K562 (cell line): ENCODE data around the gene NUP50. TPM values are rescaled to one million over a fixed set of nuclear protein-coding genes. Genes with fewer than 3 reads are reported as not detected.

ENCODE experiments used
- ATAC-seq: fragments of 200-7000 bp; cut with Tn5 transposase; 3 replicates; pipeline ENCODE4 v1.9.1; 2020; ENCODE audit warnings: moderate library complexity
- BruUV-seq: library from RNA; stranded (reverse); fragments of 400-500 nt; replicated peaks from 2 replicates; lab custom pipeline; 2021; lab: Mats Ljungman, UMichigan
- CTCF ChIA-PET: fragments of 300-600 bp; formaldehyde crosslinking; extraction: SDS; loops from one replicate; lab custom pipeline; 2021; ENCODE audit warnings: low intra/inter-chr PET ratio; lab: Yijun Ruan, JAX
- POLR2A ChIA-PET: fragments of 300-600, 350-650 bp; sonication (Branson Sonifier 250); formaldehyde crosslinking; extraction: SDS; loops from one replicate; lab custom pipeline; 2021; ENCODE audit warnings: antibody characterized with exemption, inconsistent platforms; lab: Yijun Ruan, JAX
- DNase-seq, 4 experiments: peaks; one replicate each; pipeline versions ENCODE4 v3.0.0 to v3.0.0-alpha.2; 2011 to 2018; ENCODE audit warnings: low spot score in 3 of 4, mixed read lengths in 3 of 4; ENCODE audit errors: extremely low read depth in 1 of 4
- FAIRE-seq: peaks from 2 replicates; lab custom pipeline; 2011; peaks lifted over from hg19 to GRCh38; lab: Jason Lieb, UNC
- H2AFZ ChIP-seq: 2 replicates; pipeline ENCODE4 v1.6.0; 2011; ENCODE audit warnings: low read depth, low read length, control low read depth, inconsistent platforms
- H3K27ac ChIP-seq: fragments of 200-600 bp; 3 replicates; pipeline ENCODE4 v1.8.0; 2011; ENCODE audit warnings: low read depth, mild to moderate bottlenecking, control low read depth, inconsistent platforms, low read length, moderate library complexity, mixed read lengths; ENCODE audit errors: extremely low read depth
- H3K27me3 ChIP-seq, 2 experiments: fragments of 300-600 bp in 1 of 2; 2 replicates in 1 of 2; 3 replicates in 1 of 2; pipeline versions ENCODE4 v1.6.0 to v1.8.0; 2011; ENCODE audit warnings: inconsistent platforms in 2 of 2, low read length in 2 of 2, mild to moderate bottlenecking in 1 of 2, mixed read lengths in 1 of 2, moderate library complexity in 1 of 2; ENCODE audit not compliant: control insufficient read depth in 2 of 2, insufficient read depth in 2 of 2
- H3K36me3 ChIP-seq: fragments of 300-600 bp; 3 replicates; pipeline ENCODE4 v1.8.0; 2011; ENCODE audit warnings: mild to moderate bottlenecking, low read length, inconsistent platforms; ENCODE audit not compliant: control insufficient read depth, insufficient read depth
- H3K4me1 ChIP-seq, 2 experiments: fragments of 200-600 bp in 1 of 2; replicated peaks in 1 of 2; 2 replicates in 1 of 2; 3 replicates in 1 of 2; pipeline versions ENCODE4 v1.5.1 to v1.8.0; 2011; ENCODE audit warnings: inconsistent platforms in 2 of 2, low read length in 2 of 2, mild to moderate bottlenecking in 1 of 2, mixed read lengths in 1 of 2, moderate library complexity in 1 of 2; ENCODE audit not compliant: control insufficient read depth in 2 of 2, insufficient read depth in 2 of 2
- H3K4me2 ChIP-seq: 2 replicates; pipeline ENCODE4 v1.6.1; 2011; ENCODE audit warnings: low read length, control low read depth, inconsistent platforms, mixed read lengths; ENCODE audit not compliant: insufficient read depth
- H3K4me3 ChIP-seq: fragments of 200-600 bp; sonication (generic), shearing (Covaris generic); 2 replicates; pipeline ENCODE4 v1.5.1; 2016; ENCODE audit warnings: control low read depth, inconsistent platforms
- H3K79me2 ChIP-seq: fragments of 200-600 bp; 3 replicates; pipeline ENCODE4 v1.8.0; 2011; ENCODE audit warnings: low read length, inconsistent platforms; ENCODE audit not compliant: control insufficient read depth, insufficient read depth
- H3K9ac ChIP-seq, 2 experiments: 2 replicates each; pipeline versions ENCODE4 v1.6.0 to v1.6.1; 2011; ENCODE audit warnings: low read depth in 2 of 2, low read length in 2 of 2, control low read depth in 1 of 2, inconsistent platforms in 1 of 2, mild to moderate bottlenecking in 1 of 2, mixed read lengths in 1 of 2; ENCODE audit not compliant: insufficient read depth in 1 of 2
- H3K9me1 ChIP-seq: one replicate; pipeline ENCODE4 v1.6.0; 2011; ENCODE audit warnings: inconsistent platforms, mild to moderate bottlenecking, low read length, moderate library complexity; ENCODE audit not compliant: control insufficient read depth, insufficient read depth
- H3K9me3 ChIP-seq: replicated peaks from 2 replicates; pipeline ENCODE4 v1.5.1; 2011; ENCODE audit warnings: low read depth, low read length, inconsistent platforms; ENCODE audit not compliant: control insufficient read depth, insufficient read depth
- H4K20me1 ChIP-seq: replicated peaks from 2 replicates; pipeline ENCODE4 v1.6.1; 2011; ENCODE audit warnings: low read length, inconsistent platforms, mixed read lengths; ENCODE audit not compliant: control insufficient read depth, insufficient read depth
- CBFB ChIP-seq: sonication (generic); formaldehyde crosslinking; IDR thresholded peaks from 2 replicates; pipeline ENCODE4 v1.4.0; 2020; ENCODE audit warnings: mild to moderate bottlenecking, missing genetic modification reagents
- HMG20A ChIP-seq: fragments of 450-650 bp; formaldehyde crosslinking; conservative IDR thresholded peaks from 2 replicates; pipeline ENCODE4 v1.4.0; 2020; ENCODE audit warnings: mild to moderate bottlenecking, mixed read lengths
- JUN ChIP-seq, 2 experiments: sonication (generic) in 1 of 2; formaldehyde crosslinking in 1 of 2; IDR thresholded peaks; 2 replicates each; pipeline versions ENCODE4 v1.6.1 to v1.8.0; 2012 to 2022; ENCODE audit warnings: borderline replicate concordance in 2 of 2, mild to moderate bottlenecking in 2 of 2, improper control_type of control experiment in 1 of 2, low read depth in 1 of 2, low read length in 1 of 2, missing genetic modification reagents in 1 of 2
- STAG1 ChIP-seq: sonication (generic); formaldehyde crosslinking; IDR thresholded peaks from 2 replicates; pipeline ENCODE4 v1.5.0; 2020; ENCODE audit warnings: missing genetic modification reagents, borderline replicate concordance
- ZBTB7A ChIP-seq: IDR thresholded peaks from 2 replicates; pipeline ENCODE4 v1.6.1; 2011; ENCODE audit warnings: low read depth, mild to moderate bottlenecking, low read length, moderate library complexity, borderline replicate concordance; ENCODE audit not compliant: control insufficient read depth
- WGBS: fragments of 100-300 bp; shearing (Covaris generic); methylation state at CpG from one replicate; pipeline ENCODE4 v1.1.6; 2016; ENCODE audit warnings: low coverage, mixed read lengths; ENCODE audit not compliant: insufficient coverage; ENCODE audit errors: missing lambda C conversion rate; 5-methylcytosine and 5-hydroxymethylcytosine counted together
- in situ Hi-C: fragments of 300-500 bp; cut with MboI; formaldehyde crosslinking; loops from 4 replicates; pipeline ENCODE4 v1.15.0; 2018; ENCODE audit warnings: inconsistent platforms, mixed read lengths
- intact Hi-C: fragments of 100-400 bp; cut with micrococcal nuclease; formaldehyde crosslinking; loops from 2 replicates; pipeline ENCODE4 v1.14.2; 2022
- polyA plus RNA-seq, 8 experiments: library from polyadenylated mRNA; depleted of rRNA in 4 of 8; stranded (reverse) in 5 of 8; unstranded in 3 of 8; fragments of >200 nt; fragmentation: Nextera tagmentation in 2 of 8; fragmentation: Illumina TruSeq in 1 of 8; extraction: Ambion mirVana in 2 of 8; extraction: Trizol in 1 of 8; gene quantifications; 2 replicates each; pipeline versions ENCODE4 v1.2.1 to v1.2.3, GENCODE V29; 2011 to 2014; ENCODE audit warnings: inconsistent platforms in 1 of 8, missing spikeins in 1 of 8
- total RNA-seq, 7 experiments: library from RNA; depleted of rRNA in 6 of 7; stranded (reverse); fragments of >200 nt in 6 of 7; fragmentation: Illumina TruSeq in 2 of 7; extraction: Trizol in 2 of 7; gene quantifications; 2 replicates each; pipeline versions ENCODE4 v1.2.1 to v1.2.3, GENCODE V29; 2011 to 2021; ENCODE audit warnings: low replicate concordance in 1 of 7

The NUP50 gene
- total and polyA plus RNA-seq, 9 of the 15 experiments (the other 6 are each of a cell fraction or from before 2014, with no cell fraction given) = 23.8 to 83.7 (median 55.3) TPM

DNA sequence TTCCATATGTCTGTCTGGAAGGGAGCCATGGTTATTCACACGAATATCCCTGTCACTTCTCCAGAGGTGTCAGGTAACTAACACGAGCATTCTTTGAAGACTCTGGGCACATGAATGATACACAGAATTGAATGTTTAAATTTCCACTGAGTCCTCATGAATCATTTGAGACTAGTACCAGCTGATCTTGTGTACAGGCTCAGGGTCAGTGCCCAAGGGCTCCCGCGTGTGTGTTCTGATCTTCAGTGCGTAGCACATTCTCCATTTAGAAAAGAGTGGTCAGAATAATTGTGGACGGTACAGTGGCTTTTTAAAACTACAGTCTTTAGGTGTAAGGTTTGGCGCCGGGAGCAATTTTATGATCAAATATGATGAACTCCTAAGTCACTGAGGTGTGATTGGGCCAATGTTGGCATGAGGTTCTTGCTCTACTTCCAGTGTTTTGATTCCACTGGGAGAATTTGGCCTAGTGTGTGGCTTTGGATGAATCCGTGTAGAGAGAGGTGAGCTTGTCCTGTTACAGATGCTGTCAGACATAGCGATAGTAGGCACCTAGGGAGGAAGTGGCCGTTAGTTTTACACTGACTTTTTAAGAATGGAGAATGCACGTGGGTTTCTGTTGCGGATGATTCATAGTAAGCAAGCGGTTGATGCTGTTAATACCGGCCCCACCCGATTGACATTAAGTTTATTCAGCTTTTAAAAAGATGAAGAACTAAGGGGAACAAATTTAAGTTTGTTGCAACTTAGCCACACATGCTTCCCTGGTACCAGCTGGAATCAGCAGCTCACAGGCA, 22.2 kb downstream of the NUP50 start:
- no peak overlapping the region for H3K4me2 ChIP-seq
- POLR2A ChIA-PET = interaction anchor here (0.9 to 1.5 kb wide), 2 partner anchors 11 to 21 kb away, joined by 3 to 5 read pairs; no protein-coding TSS in a partner anchor
- no peaks in the 10 kb centered on the region; the same call in 2 of the 3 replicates for H3K79me2 ChIP-seq
- peaks cover 49% of the 10 kb centered on the region; the same call in 2 of the 3 replicates for H3K36me3 ChIP-seq
- no peaks in the 10 kb centered on the region for H3K9me1 ChIP-seq
- no TSS peak for BruUV-seq
- no peak overlapping the region for H3K4me3 ChIP-seq
- H4K20me1 ChIP-seq = no peaks in the 10 kb centered on the region
- intact Hi-C loops = no loop called here
- no peak overlapping the region for H3K27ac ChIP-seq
- no peak for ATAC-seq
- no peaks in the 10 kb centered on the region for H3K9me3 ChIP-seq
- in situ Hi-C loops = no loop called here
- H3K9ac ChIP-seq = no peak overlapping the region
- H2AFZ ChIP-seq = no peak overlapping the region
- TF ChIP-seq STAG1 (CRISPR knock-in tag) (no peak), ZBTB7A (no peak), CBFB (no peak), HMG20A (CRISPR knock-in tag) (no peak), JUN (IDR thresholded peaks at IDR 0.05; ENCODE audit: borderline replicate concordance, low read depth, low read length) (no peak), JUN (CRISPR knock-in tag; IDR thresholded peaks at IDR 0.05; ENCODE audit: borderline replicate concordance) (no peak)
- CTCF ChIA-PET = no interaction called here
- DNase-seq = no peak
- no peaks in the 10 kb centered on the region for H3K27me3 ChIP-seq
- no peaks in the 10 kb centered on the region; a peak in 1 of 5 replicates for H3K4me1 ChIP-seq
- no peak for FAIRE-seq
- WGBS = 94% methylated on average over 15 of the region's 16 CpGs
